ENCODE results near the gene NTRK1.

- no peak for TF ChIP-seq CTCF (conservative IDR thresholded peaks at IDR 0.05)
- no peak for TF ChIP-seq EZH2 (IDR thresholded peaks at IDR 0.05; ENCODE audit: low read depth)
These were observed 27.1 kb downstream of the NTRK1 start for GRCh38 chr1:156887734-156888133.

Data from PC-9 (cell line).